GM12872 (cell line): Measurements from ENCODE around the gene RAP1GAP2.

Experiments used
- CTCF ChIP-seq: IDR thresholded peaks from 3 replicates; pipeline ENCODE4 v1.5.1; 2011; ENCODE audit warnings: low read depth, mild to moderate bottlenecking, low read length, moderate library complexity; ENCODE audit not compliant: insufficient read depth

Gene RAP1GAP2

DNA sequence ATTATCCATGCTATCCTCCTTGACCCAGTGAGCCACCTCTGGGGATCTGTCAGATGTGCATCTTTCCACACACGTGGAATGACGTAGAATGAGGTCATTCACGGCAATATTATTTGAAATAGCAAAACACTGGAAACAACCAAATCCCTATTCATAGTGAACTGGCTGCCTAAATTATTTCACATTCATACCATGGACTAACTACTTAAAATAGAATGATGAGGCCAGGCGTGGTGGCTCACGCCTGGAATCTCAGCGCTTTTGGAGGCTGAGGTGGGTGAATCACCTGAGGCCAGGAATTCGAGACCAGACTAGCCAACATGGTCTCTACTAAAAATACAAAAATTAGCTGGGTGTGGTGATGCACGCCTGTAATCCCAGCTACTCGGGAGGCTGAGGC lies 75.5 kb downstream of the RAP1GAP2 start:
- TF ChIP-seq CTCF = no peak

GRCh38 chr17:2872282-2872681 lies 76.0 kb downstream of the RAP1GAP2 start:
- no peak for TF ChIP-seq CTCF

DNA sequence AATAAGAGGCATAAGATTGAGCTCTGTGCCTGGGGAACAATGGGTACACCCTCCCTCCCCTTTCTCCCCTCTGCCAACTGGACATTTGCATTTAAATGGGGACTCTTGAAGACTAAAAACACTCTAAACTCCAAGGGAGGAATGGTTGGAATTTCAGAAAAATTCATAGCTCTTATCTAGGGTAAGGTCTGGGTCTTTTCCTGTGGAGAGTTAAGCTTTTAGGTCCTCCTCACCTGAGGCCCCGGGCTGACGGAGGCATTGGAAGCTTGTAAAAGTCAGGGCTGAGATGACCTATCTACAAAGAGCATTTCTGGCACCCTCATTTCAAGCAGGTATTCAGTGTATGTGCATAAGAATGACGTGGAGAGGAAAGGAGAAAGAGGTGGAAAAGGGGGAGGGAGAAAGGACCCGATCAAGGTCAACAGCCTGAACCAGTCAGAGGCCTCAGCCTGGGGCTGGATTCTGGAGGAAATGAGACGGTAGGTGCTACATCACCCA lies 78.0 kb downstream of the RAP1GAP2 start:
- TF ChIP-seq CTCF = no peak

GRCh38 chr17:2875608-2876007 lies 79.4 kb downstream of the RAP1GAP2 start:
- TF ChIP-seq CTCF = no peak

DNA sequence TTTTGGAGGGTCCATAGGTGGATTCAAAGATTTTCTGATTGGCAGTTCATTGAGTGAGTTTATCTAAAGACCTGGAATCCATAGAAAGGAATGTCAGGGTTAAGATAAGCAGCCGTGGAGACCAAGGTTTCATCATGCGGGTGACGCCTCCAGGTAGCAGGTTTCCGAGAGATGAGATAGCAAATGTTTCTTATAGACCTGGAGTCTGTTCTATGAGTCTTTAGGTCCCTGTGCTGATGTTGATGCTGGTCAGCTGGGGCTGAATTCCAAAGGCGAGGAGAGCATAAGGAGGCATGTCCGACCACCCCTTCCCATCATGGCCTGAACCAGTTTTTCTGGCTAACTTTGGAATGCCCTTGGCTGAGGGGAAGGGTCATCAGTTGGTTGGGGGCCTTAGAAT lies 80.2 kb downstream of the RAP1GAP2 start:
- TF ChIP-seq CTCF = no peak

GRCh38 chr17:2878751-2879254 lies 82.6 kb downstream of the RAP1GAP2 start:
- no peak for TF ChIP-seq CTCF

GRCh38 chr17:2880050-2880449 lies 83.8 kb downstream of the RAP1GAP2 start:
- no peak for TF ChIP-seq CTCF
